Mucosa of descending colon (tissue), 3 donors: ENCODE data around the gene MEAF6. TPM values are rescaled to one million over a fixed set of nuclear protein-coding genes. Genes with fewer than 3 reads are reported as not detected.

Experiments
- ATAC-seq: fragments of 200-7000 bp; cut with Tn5 transposase; one replicate; pipeline ENCODE4 v1.9.1; 2020; ENCODE audit warnings: mild to moderate bottlenecking, moderate library complexity
- DNase-seq, 3 donors: peaks; one replicate each; pipeline ENCODE4 v3.0.0-alpha.2; 2020
- H3K36me3 ChIP-seq: fragments of 200-600 bp; one replicate; pipeline ENCODE4 v1.8.0; 2021; ENCODE audit warnings: low read depth, mild to moderate bottlenecking
- H3K4me1 ChIP-seq: fragments of 200-600 bp; one replicate; pipeline ENCODE4 v1.8.0; 2021; ENCODE audit warnings: low read depth, mild to moderate bottlenecking
- H3K4me3 ChIP-seq: fragments of 200-600 bp; one replicate; pipeline ENCODE4 v1.8.0; 2021; ENCODE audit warnings: mild to moderate bottlenecking
- H3K9me3 ChIP-seq: fragments of 200-600 bp; one replicate; pipeline ENCODE4 v1.8.0; 2021; ENCODE audit warnings: mild to moderate bottlenecking
- intact Hi-C, 2 donors: fragments of 100-400 bp; cut with DNase I in 1 of 2; cut with micrococcal nuclease in 1 of 2; formaldehyde crosslinking; loops; one replicate each; pipeline versions ENCODE4 v1.11.0 to v1.11.1; 2022; cut with DNase I, micrococcal nuclease
- total RNA-seq, 3 donors: library from RNA; stranded (reverse); fragmentation: NEBNext Ultra II Directional in 2 of 3; extraction: Animal tissue kit (Norgen Biotek cat#: 25700) in 2 of 3; gene quantifications; one replicate each; pipeline versions ENCODE4 v1.2.1 to v1.2.4, GENCODE V29; 2021 to 2023
- TF ChIP-seq, protein P1 (sequence below): fragments of 200-600 bp; IDR thresholded peaks from one replicate; pipeline ENCODE4 v1.8.0; 2022; ENCODE audit warnings: antibody characterized with exemption, mild to moderate bottlenecking
- donor health status: DM: no; HTN: no; CAD: no; lungs with moderate emphysema.
- donor health status: DM: no; HTN: no; CAD: no.
- donor health status: DM: no; HTN: yes; CAD: no.

MEAF6 gene
- total RNA-seq, 3 donors from 2014 or later = 30.2 to 59.5 (median 35.4) TPM

DNA sequence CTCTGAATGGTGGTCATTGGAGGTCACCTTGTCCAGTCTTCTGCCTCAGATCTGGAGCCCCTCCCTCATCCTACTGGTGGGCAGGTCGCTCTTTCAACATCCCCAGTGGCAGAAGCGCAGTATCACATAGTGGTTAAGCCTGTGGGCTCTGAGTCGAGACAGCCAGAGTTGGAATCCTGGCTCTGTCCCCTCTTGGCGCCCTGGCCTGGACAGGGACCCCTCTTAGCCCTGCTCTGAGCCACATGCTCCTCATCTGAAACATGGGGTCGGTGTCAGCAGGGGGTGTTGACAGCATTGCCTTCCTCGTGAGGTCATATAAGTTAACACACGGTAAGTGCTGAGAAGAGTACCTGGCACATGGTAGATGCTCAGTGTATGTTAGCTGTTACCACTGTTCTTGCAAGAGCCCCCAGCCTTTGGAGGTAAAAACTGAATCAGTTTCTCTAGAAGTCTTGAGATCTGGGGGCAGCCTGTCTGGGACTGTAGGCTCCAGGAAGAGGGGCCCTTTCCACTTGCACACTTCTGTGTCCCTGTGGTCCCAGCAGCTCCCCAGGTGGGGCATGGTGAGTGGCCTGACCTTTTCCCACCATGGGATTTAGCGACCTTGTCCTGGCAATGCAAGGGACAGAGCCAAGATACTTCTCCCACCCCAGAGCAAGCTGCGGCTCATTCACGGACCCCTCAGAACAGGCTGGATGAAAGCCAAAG is 33.8 kb downstream of the MEAF6 start:
- H3K4me3 ChIP-seq = no peak overlapping the region
- TF ChIP-seq, protein P1, sequence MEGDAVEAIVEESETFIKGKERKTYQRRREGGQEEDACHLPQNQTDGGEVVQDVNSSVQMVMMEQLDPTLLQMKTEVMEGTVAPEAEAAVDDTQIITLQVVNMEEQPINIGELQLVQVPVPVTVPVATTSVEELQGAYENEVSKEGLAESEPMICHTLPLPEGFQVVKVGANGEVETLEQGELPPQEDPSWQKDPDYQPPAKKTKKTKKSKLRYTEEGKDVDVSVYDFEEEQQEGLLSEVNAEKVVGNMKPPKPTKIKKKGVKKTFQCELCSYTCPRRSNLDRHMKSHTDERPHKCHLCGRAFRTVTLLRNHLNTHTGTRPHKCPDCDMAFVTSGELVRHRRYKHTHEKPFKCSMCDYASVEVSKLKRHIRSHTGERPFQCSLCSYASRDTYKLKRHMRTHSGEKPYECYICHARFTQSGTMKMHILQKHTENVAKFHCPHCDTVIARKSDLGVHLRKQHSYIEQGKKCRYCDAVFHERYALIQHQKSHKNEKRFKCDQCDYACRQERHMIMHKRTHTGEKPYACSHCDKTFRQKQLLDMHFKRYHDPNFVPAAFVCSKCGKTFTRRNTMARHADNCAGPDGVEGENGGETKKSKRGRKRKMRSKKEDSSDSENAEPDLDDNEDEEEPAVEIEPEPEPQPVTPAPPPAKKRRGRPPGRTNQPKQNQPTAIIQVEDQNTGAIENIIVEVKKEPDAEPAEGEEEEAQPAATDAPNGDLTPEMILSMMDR = no peak
- H3K9me3 ChIP-seq = no peaks in the 10 kb centered on the region
- peaks cover 25% of the 10 kb centered on the region for H3K36me3 ChIP-seq
- H3K4me1 ChIP-seq = peaks cover 50% of the 10 kb centered on the region
- no peak for DNase-seq
- ATAC-seq = no peak
- intact Hi-C loops = no loop called here

DNA sequence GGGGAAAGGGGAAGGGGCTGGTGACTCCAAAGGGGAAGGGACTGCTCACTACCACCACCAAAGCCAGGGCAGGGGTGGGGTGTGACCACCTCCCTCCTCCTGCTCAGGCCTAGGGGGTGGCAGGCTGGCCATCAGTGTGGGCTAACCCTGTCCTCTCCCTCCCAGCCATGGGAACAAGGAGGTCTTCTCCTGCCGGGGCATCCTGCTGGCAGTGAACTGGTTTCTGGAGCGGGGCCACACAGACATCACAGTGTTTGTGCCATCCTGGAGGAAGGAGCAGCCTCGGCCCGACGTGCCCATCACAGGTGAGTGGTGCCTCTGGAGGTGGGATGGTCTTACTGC is 34.5 kb downstream of the MEAF6 start:
- Histone ChIP-seq H3K4me1 (peaks cover 53% of the 10 kb centered on the region), H3K9me3 (no peaks in the 10 kb centered on the region), H3K4me3 (no peak overlapping the region), H3K36me3 (peaks cover 25% of the 10 kb centered on the region)
- intact Hi-C loops = no loop called here
- ATAC-seq (no peak), DNase-seq (no peak)
- TF ChIP-seq, protein P1 = no peak

DNA sequence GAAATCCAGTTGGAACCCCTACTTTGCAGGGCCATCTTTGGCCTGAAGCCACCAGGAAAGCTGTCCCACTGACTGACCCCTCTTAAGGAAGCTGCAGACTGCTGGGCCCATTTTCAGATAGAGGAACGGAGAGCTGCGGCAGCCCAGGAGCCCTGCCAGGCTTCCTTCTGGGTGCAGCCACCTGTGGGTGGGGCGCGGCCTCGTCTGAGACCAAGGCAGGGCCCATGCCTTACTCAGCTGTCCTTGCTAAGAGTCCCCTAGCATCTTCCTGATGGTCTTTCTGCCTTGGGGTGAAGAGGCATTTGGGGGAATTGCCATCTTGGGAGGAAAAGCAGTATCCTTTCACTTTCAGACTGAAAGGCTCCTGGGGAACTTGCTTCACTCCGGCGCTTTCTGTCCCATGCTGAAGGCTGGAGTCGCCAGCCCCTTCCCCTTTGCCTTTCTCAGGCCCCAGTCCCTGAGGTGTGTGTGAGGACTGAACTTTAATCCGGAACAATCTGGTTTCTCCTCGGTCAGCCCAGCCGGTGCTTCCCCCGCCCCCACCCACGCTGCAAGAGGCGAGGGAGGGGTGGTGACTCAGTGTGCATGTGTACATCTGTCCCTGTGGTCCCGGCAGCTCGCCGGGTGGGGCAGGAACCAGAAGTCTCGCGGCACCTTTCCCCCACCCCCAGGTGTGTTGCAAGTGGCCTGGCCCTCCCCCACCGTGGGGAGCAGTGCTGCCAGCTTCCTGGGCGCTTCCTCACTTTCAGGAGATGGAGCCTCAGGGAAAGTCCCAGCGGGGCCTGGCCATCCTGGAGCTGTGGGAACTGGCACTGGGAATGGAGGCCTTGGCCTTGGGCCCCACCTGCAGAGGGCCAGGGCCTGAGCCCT is 35.1 kb downstream of the MEAF6 start:
- ATAC-seq = peak; percentile 80
- Histone ChIP-seq H3K36me3 (peaks cover 25% of the 10 kb centered on the region), H3K4me3 (no peak overlapping the region), H3K4me1 (peaks cover 53% of the 10 kb centered on the region), H3K9me3 (no peaks in the 10 kb centered on the region)
- DNase-seq = peak; percentile 95 to 99 (median 96)
- intact Hi-C loops = no loop called here
- TF ChIP-seq, protein P1 = no peak

DNA sequence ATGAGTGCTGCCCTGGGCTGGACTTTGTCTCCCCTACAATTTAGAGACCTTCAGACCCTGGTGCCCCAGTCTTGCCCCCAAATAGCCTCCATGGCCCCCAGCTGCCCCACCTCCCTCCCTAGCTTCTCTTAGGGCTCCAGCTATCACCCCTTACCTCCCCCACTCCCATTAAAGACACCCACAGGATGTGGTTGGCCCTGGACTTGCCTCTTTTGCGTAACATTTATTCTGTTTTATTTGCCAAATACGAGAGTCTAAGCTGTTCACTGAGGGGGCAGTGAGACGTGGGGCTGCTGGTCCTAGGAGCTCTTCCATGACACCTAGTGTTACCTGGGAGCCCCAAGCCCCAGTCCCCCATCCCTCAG is 35.7 kb downstream of the MEAF6 start:
- Histone ChIP-seq H3K36me3 (peaks cover 25% of the 10 kb centered on the region), H3K9me3 (no peaks in the 10 kb centered on the region), H3K4me3 (no peak overlapping the region), H3K4me1 (peaks cover 53% of the 10 kb centered on the region)
- intact Hi-C loops = no loop called here
- DNase-seq = peak in 2 of 3 donors; percentile 51 to 66
- ATAC-seq = no peak
- TF ChIP-seq, protein P1 = no peak

DNA sequence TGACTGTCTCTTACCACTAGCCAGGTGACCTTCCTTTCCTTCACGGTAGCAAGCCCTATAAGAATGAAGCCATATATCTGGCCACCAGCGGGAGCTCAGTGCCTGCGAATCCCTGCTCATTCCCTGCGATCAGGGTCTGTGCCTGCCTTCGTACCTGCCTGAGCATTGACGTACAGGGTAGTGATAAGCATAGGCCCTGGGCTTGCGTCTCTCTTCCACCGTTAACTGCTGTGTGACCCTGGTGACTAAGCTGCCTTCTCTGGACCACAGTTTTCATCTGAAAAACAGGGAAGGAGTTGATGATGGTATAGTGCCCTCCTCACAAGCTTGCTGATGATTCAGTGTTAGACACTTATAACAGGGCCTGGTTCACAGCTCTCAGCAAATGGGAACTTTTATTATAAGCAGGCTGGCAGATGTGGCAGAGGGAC is 36.1 kb downstream of the MEAF6 start:
- Histone ChIP-seq H3K9me3 (no peaks in the 10 kb centered on the region), H3K36me3 (peaks cover 24% of the 10 kb centered on the region), H3K4me3 (no peak overlapping the region), H3K4me1 (peaks cover 55% of the 10 kb centered on the region)
- TF ChIP-seq, protein P1 = no peak
- no peak for DNase-seq
- intact Hi-C loops = no loop called here
- peak; percentile 0 for ATAC-seq
